ENCODE measurements around the gene SSTR5.
"Not testable (repeated sequence)": the region's sequence is repeated elsewhere in the genome, so short reads cannot be mapped to it uniquely, and the experiment has no call there.

The SSTR5 gene

DNA sequence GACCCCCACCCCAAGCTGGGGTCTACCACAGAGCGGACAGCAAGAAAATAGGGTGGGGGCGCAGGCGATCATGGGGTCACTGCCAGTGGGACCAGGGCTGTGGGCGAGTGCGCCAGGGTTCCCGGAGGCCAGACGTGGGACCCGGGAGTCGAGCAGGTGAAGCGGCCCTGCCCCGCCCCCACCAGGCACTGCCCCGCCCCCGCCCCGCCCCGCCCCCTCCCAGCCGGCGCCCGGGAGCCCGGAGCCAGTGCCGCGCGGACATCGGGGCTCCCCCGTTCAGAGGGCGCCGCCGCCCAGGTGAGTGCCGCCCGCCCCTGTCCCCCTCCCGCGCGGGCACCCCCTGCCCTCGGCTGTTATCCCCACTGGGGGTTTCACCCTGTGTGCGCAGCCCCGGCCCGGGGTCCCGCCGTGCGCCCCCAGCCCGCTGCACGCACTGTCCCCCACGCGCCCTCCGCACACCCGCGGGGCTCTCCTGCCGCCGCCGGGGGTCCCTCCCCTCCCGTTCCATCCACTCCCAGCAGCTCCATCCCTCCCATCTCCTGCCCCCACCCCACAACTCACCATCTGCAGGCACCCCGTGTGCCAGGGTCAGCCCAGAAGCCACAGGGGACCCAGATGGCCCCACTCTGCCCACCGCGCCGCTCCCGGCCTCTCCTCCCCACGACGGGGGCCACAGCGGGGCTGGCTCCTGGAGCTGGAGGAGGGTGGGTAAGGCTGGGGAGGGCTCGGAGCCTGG, at the start of gene SSTR5:
SSTR5 (plus strand) TSS at position 222 of the 736 bp plus-strand sequence. CDS start 6,122 bp downstream, outside the sequence.
- no peak for DNase-seq

DNA sequence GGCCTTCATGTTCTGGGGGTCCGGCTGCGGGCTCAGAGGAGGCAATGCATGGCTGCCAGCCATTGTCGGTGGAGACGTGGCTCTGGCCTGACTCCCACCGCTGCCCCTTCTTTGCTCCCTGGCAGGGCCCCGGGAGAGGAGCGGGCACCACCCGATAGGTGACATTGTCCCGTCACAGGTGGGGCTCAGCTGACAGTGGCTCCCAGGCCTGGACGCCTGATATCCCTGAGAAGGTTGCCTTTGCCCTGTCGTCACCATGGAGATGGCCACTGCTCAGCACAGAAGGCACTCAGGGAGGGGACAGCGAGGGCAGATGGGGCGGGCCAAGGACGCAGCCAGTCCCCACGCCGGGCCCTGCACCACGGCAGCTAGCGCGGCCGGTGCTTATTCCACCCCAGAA, 48.4 kb upstream of the SSTR5 start:
- no peak for DNase-seq

GRCh38 chr16:1025183-1025809, 47.3 kb upstream of the SSTR5 start:
- DNase-seq = not testable (repeated sequence)

- no peak for DNase-seq
Measured at GRCh38 chr16:1026057-1026783, 46.3 kb upstream of the SSTR5 start.

- no peak for DNase-seq
Measured at GRCh38 chr16:1026784-1027500, 45.6 kb upstream of the SSTR5 start.

DNA sequence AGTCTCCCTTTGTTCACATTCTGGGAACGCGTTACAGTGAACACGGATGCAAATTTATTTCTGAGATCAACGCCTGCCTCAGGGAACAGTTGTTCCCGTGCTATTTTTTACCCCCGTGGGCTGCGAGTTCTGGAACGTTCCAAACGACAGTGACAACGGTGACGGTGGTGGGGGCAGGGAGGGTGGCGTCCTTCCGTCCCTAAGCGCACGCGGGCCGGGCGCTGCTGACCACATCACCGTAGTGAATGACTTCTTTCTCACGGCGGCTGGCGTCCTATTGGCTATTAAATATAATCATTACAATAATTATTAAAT, 45.1 kb upstream of the SSTR5 start:
- DNase-seq = no peak

- DNase-seq = no peak
Measured at GRCh38 chr16:1028056-1028455, 44.5 kb upstream of the SSTR5 start.

DNA sequence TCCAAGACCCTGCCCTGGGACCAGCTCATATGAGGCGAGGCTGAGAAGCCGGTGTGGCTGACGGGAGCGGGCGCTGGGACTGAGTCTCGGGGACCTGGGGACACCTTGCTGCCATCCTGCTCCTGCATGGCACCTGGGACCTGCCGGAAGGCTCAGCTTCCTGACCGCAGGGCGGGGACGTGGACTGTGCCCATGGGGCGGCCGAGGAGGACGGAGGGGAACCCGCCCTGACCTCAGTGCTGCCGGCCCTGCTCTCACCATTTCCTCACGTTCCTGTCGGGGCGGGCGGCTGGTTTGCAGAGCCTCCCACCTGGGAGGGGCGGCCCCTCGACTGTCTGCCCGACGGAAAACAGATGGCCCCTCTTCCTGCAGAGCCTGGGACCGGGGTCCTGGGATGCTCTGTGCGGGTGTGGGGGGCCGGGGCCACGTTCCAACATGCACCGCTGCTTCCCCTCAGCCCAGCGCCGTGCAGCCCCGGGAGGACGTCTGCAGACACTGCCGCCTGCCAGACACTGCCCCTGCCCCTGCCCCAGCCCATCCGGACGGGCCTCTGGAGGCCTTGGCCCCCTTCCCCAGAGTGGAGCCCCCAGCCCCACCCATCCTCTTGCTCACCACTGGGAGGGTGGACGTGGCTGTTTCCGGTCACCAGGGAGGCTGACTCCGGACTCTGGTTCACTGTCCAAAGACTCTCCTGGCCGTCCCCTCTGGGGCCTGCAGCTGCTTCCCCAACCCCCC, 43.9 kb upstream of the SSTR5 start:
- no peak for DNase-seq

DNA sequence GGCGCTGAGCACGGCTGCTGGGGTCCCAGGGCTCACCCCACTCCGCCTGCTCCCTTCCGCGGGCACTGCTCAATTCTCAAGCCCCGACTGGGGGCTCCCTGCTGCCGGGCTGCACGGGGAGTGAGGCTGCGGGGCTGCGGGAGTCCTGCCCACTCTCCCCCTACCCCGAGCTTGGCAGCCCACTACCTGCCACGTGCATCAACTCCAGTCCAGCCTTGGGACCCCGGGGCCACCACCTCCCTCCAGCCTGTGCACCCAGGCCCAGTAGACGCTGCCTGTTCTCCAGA, 43.3 kb upstream of the SSTR5 start:
- no peak for DNase-seq

DNA sequence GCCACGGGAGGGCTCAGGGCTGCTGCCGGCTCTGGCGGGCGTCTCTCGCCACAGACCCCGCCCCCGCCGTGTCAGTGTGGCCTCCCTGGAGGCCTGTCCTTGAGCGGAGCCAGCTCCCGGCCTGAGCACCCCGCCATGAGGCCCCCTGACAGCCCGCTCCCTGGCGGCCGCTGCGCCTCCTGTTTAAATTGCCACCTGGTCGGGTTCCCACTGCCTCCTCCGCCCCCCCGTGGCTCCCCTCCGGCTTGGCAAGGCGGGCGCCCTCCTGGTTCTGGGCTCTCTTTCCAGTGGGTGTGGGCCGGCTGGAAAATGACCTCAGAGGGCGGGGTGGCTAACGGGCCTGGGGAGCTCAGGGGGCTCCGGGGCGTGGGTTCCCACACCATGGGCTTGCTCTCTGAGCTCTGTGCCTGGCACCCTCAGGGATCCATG, 42.1 kb upstream of the SSTR5 start:
- no peak for DNase-seq

- no peak for DNase-seq
Measured at GRCh38 chr16:1031666-1032065, 40.9 kb upstream of the SSTR5 start.

DNA sequence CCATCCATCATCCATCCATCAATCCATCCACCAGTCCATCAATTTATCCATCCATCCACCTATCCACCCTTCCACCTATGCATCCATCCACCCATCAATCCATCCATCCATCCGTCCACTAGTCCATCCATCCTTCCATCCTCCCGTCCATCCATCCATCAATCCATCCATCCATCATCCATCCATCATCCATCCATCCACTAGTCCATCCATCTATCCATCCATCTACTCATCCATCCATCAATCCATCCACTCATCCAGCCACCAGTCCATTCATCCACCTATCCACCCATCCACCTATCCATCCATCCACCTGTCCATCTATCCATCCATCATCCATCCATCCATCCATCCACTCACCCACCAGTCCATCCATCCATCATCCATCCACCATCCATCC, 39.9 kb upstream of the SSTR5 start:
- no peak for DNase-seq

DNA sequence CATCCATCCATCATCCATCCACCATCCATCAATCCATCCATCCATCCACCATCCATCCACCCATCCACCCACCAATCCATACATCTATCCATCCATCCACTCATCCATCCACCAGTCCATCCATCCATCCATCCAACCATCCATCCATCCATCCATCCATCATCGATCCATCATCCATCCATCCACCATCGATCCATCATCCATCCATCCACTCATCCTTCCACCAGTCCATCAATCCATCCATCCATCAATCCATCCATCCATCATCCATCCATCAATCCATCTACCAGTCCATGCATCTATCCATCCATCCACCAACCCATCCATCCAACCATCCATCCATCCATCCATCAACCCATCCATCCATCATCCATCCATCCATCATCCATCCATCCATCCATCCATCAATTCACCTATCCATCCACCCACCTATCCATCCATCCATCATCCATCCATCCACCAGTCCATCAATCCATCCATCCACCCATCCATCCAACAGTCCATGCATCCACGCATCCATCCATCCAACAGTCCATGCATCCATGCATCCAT, 39.3 kb upstream of the SSTR5 start:
- no peak for DNase-seq

DNA sequence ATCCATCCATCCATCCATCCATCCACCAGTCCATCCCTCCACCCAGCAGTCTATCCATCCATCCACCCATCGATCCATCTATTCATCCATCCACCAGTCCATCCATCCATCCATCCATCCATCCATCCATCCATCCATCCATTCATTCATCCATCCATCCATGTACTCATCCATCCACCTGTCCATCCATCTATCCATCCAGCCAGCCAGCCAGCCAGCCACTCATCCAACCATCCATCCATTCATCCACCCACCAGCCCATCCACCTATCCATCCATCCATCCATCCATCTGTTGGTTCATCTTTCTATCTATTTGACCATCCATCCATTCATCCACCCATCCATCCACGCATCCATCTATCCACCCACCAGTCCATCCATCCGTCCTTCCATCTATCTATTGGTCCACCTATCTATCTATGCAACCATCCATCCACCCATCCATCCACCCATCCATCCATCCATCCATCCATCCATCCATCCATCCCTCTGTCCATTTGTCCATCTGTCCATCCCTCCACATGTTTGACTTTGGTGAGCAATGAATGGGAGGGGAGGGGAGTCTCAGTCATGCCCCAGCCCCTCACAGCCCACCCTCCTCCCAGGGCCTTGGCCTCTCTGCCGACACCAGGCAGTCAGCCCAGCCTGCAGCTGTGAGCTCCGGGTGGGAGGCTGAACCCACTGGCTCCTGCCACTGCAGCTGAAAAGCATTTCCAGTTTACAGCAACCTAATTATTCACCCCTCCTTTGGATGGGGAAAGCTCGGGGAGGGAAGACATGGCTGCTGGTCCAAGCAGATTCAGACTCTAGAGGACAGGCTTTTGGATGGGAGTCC, 38.1 kb upstream of the SSTR5 start:
- DNase-seq = no peak

- no peak for DNase-seq
Measured at GRCh38 chr16:1035066-1035415, 37.5 kb upstream of the SSTR5 start.

- DNase-seq = no peak
Measured at GRCh38 chr16:1036166-1036565, 36.4 kb upstream of the SSTR5 start.

DNA sequence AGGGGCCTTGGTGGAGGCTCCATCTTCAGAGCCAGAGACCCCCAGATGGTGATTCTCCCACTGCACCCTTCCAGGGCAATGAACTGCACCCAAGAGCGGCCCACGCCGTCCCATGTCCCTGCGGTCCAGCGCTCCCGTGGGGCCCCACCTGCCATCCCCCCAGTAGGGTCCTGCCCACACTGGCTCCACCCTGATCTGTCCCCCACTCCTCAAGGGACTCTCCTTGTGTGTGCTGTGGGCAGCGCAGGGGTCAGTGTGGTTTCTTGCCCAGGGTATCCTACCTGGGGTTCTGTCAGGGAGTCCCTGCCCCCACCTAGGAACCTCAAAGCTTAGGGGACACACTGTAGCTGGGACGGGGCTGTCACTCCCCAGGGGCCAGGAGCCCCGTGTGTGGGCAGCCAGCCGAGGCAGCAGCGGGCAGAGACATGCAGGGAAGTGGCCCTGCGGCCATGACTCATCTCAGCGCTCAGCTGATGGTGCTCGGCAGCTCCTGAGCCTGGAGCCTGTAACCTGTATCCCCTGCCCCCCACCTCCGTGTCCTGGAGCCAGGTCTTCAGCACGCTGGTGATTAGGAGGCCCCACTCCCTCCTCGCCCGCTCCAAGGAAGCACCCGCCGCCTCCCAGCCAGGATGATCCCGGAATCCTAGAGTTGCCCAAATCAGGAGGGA, 35.7 kb upstream of the SSTR5 start:
- no peak for DNase-seq

DNA sequence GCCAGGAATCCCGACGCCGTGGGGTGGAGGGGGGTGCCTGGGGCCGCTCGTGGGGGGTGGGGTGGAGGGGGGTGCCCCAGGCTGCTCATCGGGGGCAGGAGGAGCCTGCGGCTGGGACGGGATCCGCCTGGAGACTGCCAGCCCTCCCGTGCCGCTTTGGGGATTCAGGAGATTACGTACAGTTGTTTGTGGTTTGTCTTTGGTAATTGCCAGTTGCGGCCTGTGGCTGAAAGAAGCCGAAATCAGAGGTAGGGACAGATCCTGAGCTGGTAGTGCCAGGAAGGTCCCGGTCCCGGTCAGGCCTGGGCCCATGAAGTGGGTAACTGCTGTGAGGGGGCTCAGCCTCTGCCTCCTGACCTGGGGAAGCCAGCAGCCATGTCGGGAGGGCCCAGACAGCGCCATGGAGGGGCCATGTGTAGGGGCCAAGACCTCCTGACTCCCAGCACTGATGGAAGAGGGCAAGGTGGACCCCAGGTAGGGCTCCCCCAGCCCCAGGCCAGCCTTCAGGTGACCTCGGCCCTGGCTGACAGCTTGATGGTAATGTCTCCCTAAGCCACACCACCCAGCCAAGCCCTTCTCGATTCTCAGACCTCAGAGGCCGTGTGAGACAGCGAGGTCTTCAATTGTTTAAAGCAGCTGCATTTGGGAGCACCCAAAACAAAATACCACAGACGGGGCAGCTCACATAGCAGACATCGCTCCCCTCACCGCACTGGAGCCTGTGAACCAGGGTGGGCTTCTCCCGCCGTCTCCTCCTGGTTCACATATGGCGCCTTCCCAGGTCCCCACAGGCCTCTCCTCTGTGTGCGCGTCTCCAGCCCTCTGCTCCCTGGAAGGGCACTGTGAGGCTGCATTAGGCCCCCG, 34.9 kb upstream of the SSTR5 start:
- DNase-seq = no peak

- no peak for DNase-seq
Measured at GRCh38 chr16:1038932-1039331, 33.6 kb upstream of the SSTR5 start.

DNA sequence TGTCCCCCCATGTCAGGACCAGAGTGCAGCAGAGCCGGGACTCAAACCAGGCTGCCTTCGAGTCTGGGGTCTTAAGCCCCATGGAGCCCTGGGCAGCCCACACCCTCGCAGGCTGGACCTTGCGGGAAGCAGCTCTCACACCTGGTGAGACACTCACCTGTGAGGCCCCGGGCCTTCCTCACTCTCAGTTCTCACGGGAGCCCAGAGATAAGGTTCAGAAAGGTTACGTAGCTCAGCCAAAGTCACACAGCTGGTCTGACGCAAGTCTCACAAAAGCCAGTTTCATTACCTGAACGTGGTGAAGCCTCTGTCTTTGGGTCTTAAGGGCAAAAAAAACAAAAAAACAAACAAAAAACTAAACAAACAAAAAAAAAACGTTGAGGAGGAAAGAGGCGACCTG, 32.8 kb upstream of the SSTR5 start:
- no peak for DNase-seq

All from SHP77 treated with DMSO at 0.1 percent for 48 hours (cell line).